ENCODE data around the gene ZHX3.

- TF ChIP-seq, protein P1, sequence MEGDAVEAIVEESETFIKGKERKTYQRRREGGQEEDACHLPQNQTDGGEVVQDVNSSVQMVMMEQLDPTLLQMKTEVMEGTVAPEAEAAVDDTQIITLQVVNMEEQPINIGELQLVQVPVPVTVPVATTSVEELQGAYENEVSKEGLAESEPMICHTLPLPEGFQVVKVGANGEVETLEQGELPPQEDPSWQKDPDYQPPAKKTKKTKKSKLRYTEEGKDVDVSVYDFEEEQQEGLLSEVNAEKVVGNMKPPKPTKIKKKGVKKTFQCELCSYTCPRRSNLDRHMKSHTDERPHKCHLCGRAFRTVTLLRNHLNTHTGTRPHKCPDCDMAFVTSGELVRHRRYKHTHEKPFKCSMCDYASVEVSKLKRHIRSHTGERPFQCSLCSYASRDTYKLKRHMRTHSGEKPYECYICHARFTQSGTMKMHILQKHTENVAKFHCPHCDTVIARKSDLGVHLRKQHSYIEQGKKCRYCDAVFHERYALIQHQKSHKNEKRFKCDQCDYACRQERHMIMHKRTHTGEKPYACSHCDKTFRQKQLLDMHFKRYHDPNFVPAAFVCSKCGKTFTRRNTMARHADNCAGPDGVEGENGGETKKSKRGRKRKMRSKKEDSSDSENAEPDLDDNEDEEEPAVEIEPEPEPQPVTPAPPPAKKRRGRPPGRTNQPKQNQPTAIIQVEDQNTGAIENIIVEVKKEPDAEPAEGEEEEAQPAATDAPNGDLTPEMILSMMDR (conservative IDR thresholded peaks at IDR 0.05), result no peak
- no peak for TF ChIP-seq EZH2 (IDR thresholded peaks at IDR 0.05; ENCODE audit: low read depth)
Observed at GRCh38 chr20:41256516-41256915, 61.0 kb downstream of the ZHX3 start.

All from PC-9 (cell line).